HG03095 (cell line): ENCODE results near the gene MBD3L2.
"Not testable (repeated sequence)": the region's sequence is repeated elsewhere in the genome, so short reads cannot be mapped to it uniquely, and the experiment has no call there.

ENCODE experiments used
- ATAC-seq: cut with Tn5 transposase; IDR thresholded peaks from one replicate; pipeline ENCODE4 v1.9.1; 2021; ENCODE audit warnings: moderate library complexity; ENCODE audit not compliant: unreplicated experiment

Gene MBD3L2

GRCh38 chr19:7049021-7049420 lies at the start of gene MBD3L2:
Gene MBD3L2, plus strand, starts transcription at chr19:7049321. Its CDS starts 53 bp downstream, at chr19:7049374.
- ATAC-seq = not testable (repeated sequence)

- no peak for ATAC-seq
Measured at GRCh38 chr19:6999933-7000332, 49.2 kb upstream of the MBD3L2 start.

- no peak for ATAC-seq
Measured at GRCh38 chr19:7000333-7000732, 48.8 kb upstream of the MBD3L2 start.

- ATAC-seq = no peak
Measured at GRCh38 chr19:7000816-7001215, 48.3 kb upstream of the MBD3L2 start.

GRCh38 chr19:7004313-7004931 lies 44.7 kb upstream of the MBD3L2 start:
- ATAC-seq = no peak

GRCh38 chr19:7006135-7006704 lies 42.9 kb upstream of the MBD3L2 start:
- ATAC-seq = no peak

GRCh38 chr19:7007859-7008258 lies 41.3 kb upstream of the MBD3L2 start:
- ATAC-seq = no peak

GRCh38 chr19:7010722-7011593 lies 38.2 kb upstream of the MBD3L2 start:
- ATAC-seq = no peak

- no peak for ATAC-seq
Measured at GRCh38 chr19:7013678-7014077, 35.4 kb upstream of the MBD3L2 start.

GRCh38 chr19:7018828-7019227 lies 30.3 kb upstream of the MBD3L2 start:
- ATAC-seq = no peak

GRCh38 chr19:7021331-7021730 lies 27.8 kb upstream of the MBD3L2 start, which contains the start of gene MBD3L2B:
Gene MBD3L2B, minus strand, starts transcription at chr19:7021431. Its CDS starts 34 bp downstream, at chr19:7021397.
- not testable (repeated sequence) for ATAC-seq

GRCh38 chr19:7028790-7029189 lies 20.3 kb upstream of the MBD3L2 start:
- ATAC-seq = not testable (repeated sequence)

- not testable (repeated sequence) for ATAC-seq
Measured at GRCh38 chr19:7030278-7030677, 18.8 kb upstream of the MBD3L2 start, which contains the start of gene MBD3L5. Gene MBD3L5, plus strand, starts transcription at chr19:7030578. Its CDS starts 34 bp downstream, at chr19:7030612.

GRCh38 chr19:7040079-7040478 lies 9.0 kb upstream of the MBD3L2 start, which contains the start of gene MBD3L4:
Gene MBD3L4, minus strand, starts transcription at chr19:7040179. Its CDS starts 35 bp downstream, at chr19:7040144.
- ATAC-seq = not testable (repeated sequence)

GRCh38 chr19:7041563-7041962 lies 7.6 kb upstream of the MBD3L2 start:
- ATAC-seq = not testable (repeated sequence)

- ATAC-seq = not testable (repeated sequence)
Measured at GRCh38 chr19:7051421-7051820, 2.3 kb downstream of the MBD3L2 start.

- not testable (repeated sequence) for ATAC-seq
Measured at GRCh38 chr19:7052896-7053295, 3.8 kb downstream of the MBD3L2 start.

GRCh38 chr19:7054635-7055368 lies 5.7 kb downstream of the MBD3L2 start:
- not testable (repeated sequence) for ATAC-seq

GRCh38 chr19:7055679-7056078 lies 6.6 kb downstream of the MBD3L2 start:
- ATAC-seq = not testable (repeated sequence)

GRCh38 chr19:7056371-7056770 lies 7.2 kb downstream of the MBD3L2 start:
- not testable (repeated sequence) for ATAC-seq

GRCh38 chr19:7058576-7058975 lies 9.5 kb downstream of the MBD3L2 start, which contains the start of gene MBD3L3:
Gene MBD3L3, minus strand, starts transcription at chr19:7058676. Its CDS starts 71 bp downstream, at chr19:7058605.
- ATAC-seq = not testable (repeated sequence)
